HUES48 (cell line): Measurements from ENCODE around the gene AVEN.
"Not testable (repeated sequence)": the region's sequence is repeated elsewhere in the genome, so short reads cannot be mapped to it uniquely, and the experiment has no call there.

Experiments
- H3K27ac ChIP-seq: one replicate; pipeline ENCODE4 v1.7.0; 2013; ENCODE audit warnings: low read depth, low read length, inconsistent platforms
- H3K27me3 ChIP-seq: 2 replicates; pipeline ENCODE4 v1.6.1; 2013; ENCODE audit warnings: mild to moderate bottlenecking, low read length; ENCODE audit not compliant: control insufficient read depth, insufficient read depth
- H3K36me3 ChIP-seq: 2 replicates; pipeline ENCODE4 v1.6.1; 2013; ENCODE audit warnings: low read length; ENCODE audit not compliant: control insufficient read depth, insufficient read depth
- H3K4me1 ChIP-seq: 2 replicates; pipeline ENCODE4 v1.6.1; 2013; ENCODE audit warnings: mild to moderate bottlenecking, low read length; ENCODE audit not compliant: control insufficient read depth, insufficient read depth
- H3K4me3 ChIP-seq: 2 replicates; pipeline ENCODE4 v1.5.1; 2013; ENCODE audit warnings: mild to moderate bottlenecking, low read depth, low read length
- H3K9ac ChIP-seq: 2 replicates; pipeline ENCODE4 v1.6.1; 2013; ENCODE audit warnings: mild to moderate bottlenecking, low read depth, low read length, moderate library complexity
- H3K9me3 ChIP-seq: 2 replicates; pipeline ENCODE4 v1.6.1; 2013; ENCODE audit warnings: low read length; ENCODE audit not compliant: control insufficient read depth, insufficient read depth

Gene AVEN

GRCh38 chr15:33831646-33832045, 207.4 kb downstream of the AVEN start:
- Histone ChIP-seq H3K9ac (no peak overlapping the region), H3K27me3 (no peaks in the 10 kb centered on the region), H3K9me3 (no peaks in the 10 kb centered on the region), H3K36me3 (no peaks in the 10 kb centered on the region), H3K4me3 (no peak overlapping the region), H3K4me1 (peaks cover 19% of the 10 kb centered on the region), H3K27ac (no peak overlapping the region)

- H3K36me3 ChIP-seq: no peaks in the 10 kb centered on the region
- H3K27ac ChIP-seq: no peak overlapping the region
- no peaks in the 10 kb centered on the region for H3K27me3 ChIP-seq
- no peaks in the 10 kb centered on the region for H3K9me3 ChIP-seq
- no peak overlapping the region for H3K9ac ChIP-seq
- H3K4me3 ChIP-seq: no peak overlapping the region
- peaks cover 13% of the 10 kb centered on the region for H3K4me1 ChIP-seq
These were observed 208.7 kb downstream of the AVEN start for GRCh38 chr15:33830351-33830750.

GRCh38 chr15:33826201-33826600, 212.8 kb downstream of the AVEN start:
- Histone ChIP-seq H3K27me3 (no peaks in the 10 kb centered on the region), H3K27ac (no peak overlapping the region), H3K36me3 (no peaks in the 10 kb centered on the region), H3K4me1 (no peaks in the 10 kb centered on the region), H3K9ac (no peak overlapping the region), H3K4me3 (no peak overlapping the region), H3K9me3 (no peaks in the 10 kb centered on the region)

- H3K9me3 ChIP-seq: no peaks in the 10 kb centered on the region
- no peaks in the 10 kb centered on the region for H3K36me3 ChIP-seq
These were observed 213.6 kb downstream of the AVEN start for GRCh38 chr15:33825453-33825852.

DNA sequence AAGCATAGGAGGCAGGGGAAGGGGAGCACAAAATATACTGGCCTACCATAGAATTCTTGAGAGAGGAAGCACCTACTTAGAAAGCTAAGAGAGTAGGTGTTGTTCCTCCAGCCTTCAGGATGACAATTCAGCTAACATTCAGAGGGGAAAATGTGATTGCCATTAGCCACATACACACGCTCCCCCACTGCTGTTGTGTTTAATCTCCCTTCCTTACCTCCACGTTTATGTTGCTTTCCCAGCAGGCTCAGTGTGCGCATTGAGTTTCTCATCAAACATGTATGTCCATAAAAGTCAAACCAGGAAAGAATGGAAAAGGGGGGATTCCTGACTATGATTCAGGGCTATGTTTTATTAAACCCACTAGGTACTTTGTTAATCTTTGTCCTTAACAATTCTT, 215.9 kb downstream of the AVEN start:
- Histone ChIP-seq H3K9ac (no peak overlapping the region), H3K36me3 (no peaks in the 10 kb centered on the region), H3K9me3 (no peaks in the 10 kb centered on the region), H3K27me3 (no peaks in the 10 kb centered on the region), H3K4me3 (no peak overlapping the region), H3K4me1 (no peaks in the 10 kb centered on the region), H3K27ac (no peak overlapping the region)

More at GRCh38 chr15:33825453-33825852, 213.6 kb downstream of the AVEN start:
- Histone ChIP-seq H3K27ac (no peak overlapping the region), H3K4me3 (no peak overlapping the region), H3K9ac (no peak overlapping the region), H3K27me3 (no peaks in the 10 kb centered on the region), H3K4me1 (no peaks in the 10 kb centered on the region)

DNA sequence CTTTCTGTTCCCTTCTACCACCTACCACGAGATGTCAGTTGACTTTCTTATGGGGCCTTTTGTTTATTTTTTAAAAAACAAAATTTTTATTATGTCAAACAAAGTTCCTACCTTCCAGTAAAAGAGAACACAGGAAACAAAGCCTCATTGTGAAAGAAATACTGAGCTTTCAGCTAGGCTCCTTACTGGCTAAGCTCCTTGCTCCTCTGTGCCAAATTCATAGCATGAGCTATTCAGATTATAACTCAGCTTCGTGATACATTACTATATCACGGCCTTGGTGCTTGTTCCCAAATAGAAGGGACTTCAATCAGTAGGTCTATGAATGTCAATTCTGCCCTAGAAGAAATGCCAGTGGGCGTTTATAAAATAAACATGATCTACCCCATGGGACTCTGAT, 216.5 kb downstream of the AVEN start:
- Histone ChIP-seq H3K4me3 (no peak overlapping the region), H3K9ac (no peak overlapping the region), H3K27me3 (no peaks in the 10 kb centered on the region), H3K27ac (no peak overlapping the region), H3K4me1 (no peaks in the 10 kb centered on the region), H3K36me3 (no peaks in the 10 kb centered on the region), H3K9me3 (no peaks in the 10 kb centered on the region)

- H3K36me3 ChIP-seq, H3K9ac ChIP-seq, H3K4me1 ChIP-seq, H3K27ac ChIP-seq, H3K4me3 ChIP-seq, H3K9me3 ChIP-seq, H3K27me3 ChIP-seq: not testable (repeated sequence)
These were observed 219.5 kb downstream of the AVEN start for GRCh38 chr15:33819499-33819898.
